Cardiac muscle cell (in vitro differentiated cells and primary cell): ENCODE data around the gene ACSBG1. TPM values are rescaled to one million over a fixed set of nuclear protein-coding genes. Genes with fewer than 3 reads are reported as not detected.

Source experiments
- DNase-seq, 2 donors: peaks; one replicate each; pipeline versions ENCODE4 v3.0.0 to v3.0.0-alpha.2; 2010 to 2017; ENCODE audit warnings: low read depth in 1 of 2, low spot score in 1 of 2
- H3K27ac ChIP-seq: fragments of 200-600 bp; sonication (generic); 2 replicates; pipeline ENCODE4 v1.5.1; 2016
- H3K27me3 ChIP-seq: fragments of 200-600 bp; sonication (generic); 2 replicates; pipeline ENCODE4 v1.6.0; 2016; ENCODE audit warnings: control low read depth
- H3K36me3 ChIP-seq: fragments of 200-600 bp; sonication (generic); 2 replicates; pipeline ENCODE4 v1.5.1; 2016; ENCODE audit warnings: control low read depth
- H3K4me1 ChIP-seq: fragments of 200-600 bp; sonication (generic); 2 replicates; pipeline ENCODE4 v1.8.1; 2017; ENCODE audit warnings: low read depth, mild to moderate bottlenecking, mixed run types
- H3K4me3 ChIP-seq: fragments of 200-600 bp; sonication (generic); 2 replicates; pipeline ENCODE4 v1.5.1; 2016; ENCODE audit warnings: mild to moderate bottlenecking
- H3K9me3 ChIP-seq: fragments of 200-600 bp; sonication (generic); 2 replicates; pipeline ENCODE4 v1.5.1; 2017; ENCODE audit warnings: low read depth, mild to moderate bottlenecking, control low read depth
- polyA plus RNA-seq: library from polyadenylated mRNA; unstranded; fragments of >200 nt; fragmentation: Nextera tagmentation; extraction: Ambion mirVana; gene quantifications from 2 replicates; pipeline ENCODE4 v1.2.1, GENCODE V29; 2016
- total RNA-seq: library from RNA; depleted of rRNA; stranded (reverse); fragments of >200 nt; gene quantifications from 2 replicates; pipeline ENCODE4 v1.2.3, GENCODE V29; 2016
- TF ChIP-seq, protein P1 (sequence below): IDR thresholded peaks from 2 replicates; pipeline ENCODE4 v1.5.1; 2012; ENCODE audit warnings: low read depth, mild to moderate bottlenecking, low read length

ACSBG1 gene
- total and polyA plus RNA-seq, 2 experiments from 2014 or later: 0.13 to 0.24 TPM

GRCh38 chr15:78211189-78211921, 23.0 kb downstream of the ACSBG1 start:
- Histone ChIP-seq H3K4me3 (no peak overlapping the region), H3K36me3 (no peaks in the 10 kb centered on the region), H3K27me3 (no peaks in the 10 kb centered on the region), H3K4me1 (peaks cover 6% of the 10 kb centered on the region), H3K9me3 (no peaks in the 10 kb centered on the region), H3K27ac (no peak overlapping the region)
- peak in 1 of 2 donors; percentile 42 for DNase-seq
- TF ChIP-seq, protein P1, sequence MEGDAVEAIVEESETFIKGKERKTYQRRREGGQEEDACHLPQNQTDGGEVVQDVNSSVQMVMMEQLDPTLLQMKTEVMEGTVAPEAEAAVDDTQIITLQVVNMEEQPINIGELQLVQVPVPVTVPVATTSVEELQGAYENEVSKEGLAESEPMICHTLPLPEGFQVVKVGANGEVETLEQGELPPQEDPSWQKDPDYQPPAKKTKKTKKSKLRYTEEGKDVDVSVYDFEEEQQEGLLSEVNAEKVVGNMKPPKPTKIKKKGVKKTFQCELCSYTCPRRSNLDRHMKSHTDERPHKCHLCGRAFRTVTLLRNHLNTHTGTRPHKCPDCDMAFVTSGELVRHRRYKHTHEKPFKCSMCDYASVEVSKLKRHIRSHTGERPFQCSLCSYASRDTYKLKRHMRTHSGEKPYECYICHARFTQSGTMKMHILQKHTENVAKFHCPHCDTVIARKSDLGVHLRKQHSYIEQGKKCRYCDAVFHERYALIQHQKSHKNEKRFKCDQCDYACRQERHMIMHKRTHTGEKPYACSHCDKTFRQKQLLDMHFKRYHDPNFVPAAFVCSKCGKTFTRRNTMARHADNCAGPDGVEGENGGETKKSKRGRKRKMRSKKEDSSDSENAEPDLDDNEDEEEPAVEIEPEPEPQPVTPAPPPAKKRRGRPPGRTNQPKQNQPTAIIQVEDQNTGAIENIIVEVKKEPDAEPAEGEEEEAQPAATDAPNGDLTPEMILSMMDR: no peak

DNA sequence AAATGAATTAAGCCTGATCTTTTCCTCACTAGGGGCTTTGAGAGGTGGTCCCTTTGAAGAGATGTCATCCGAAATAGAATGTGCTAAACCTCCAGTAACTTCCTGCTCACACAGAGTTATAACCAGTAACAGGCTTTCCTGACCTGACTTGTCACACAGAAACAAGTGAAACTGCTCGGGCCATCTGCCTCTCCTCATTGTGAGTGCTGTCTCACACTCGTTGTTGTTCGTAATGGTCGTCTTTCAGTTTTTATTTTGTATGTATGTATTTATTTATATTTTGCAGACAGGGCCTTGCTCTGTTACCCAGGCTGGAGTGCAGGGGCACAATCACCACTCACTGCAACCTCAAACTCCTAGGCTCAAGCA, 24.0 kb downstream of the ACSBG1 start:
- H3K27me3 ChIP-seq: no peaks in the 10 kb centered on the region
- H3K36me3 ChIP-seq: no peaks in the 10 kb centered on the region
- H3K27ac ChIP-seq: peak overlapping the region; percentile 3
- DNase-seq: no peak
- TF ChIP-seq, protein P1: no peak
- no peak overlapping the region for H3K4me3 ChIP-seq
- peaks cover 6% of the 10 kb centered on the region for H3K4me1 ChIP-seq
- no peaks in the 10 kb centered on the region for H3K9me3 ChIP-seq

- DNase-seq: no peak
- no peaks in the 10 kb centered on the region for H3K27me3 ChIP-seq
- no peaks in the 10 kb centered on the region for H3K36me3 ChIP-seq
- H3K4me1 ChIP-seq: peaks cover 6% of the 10 kb centered on the region
- H3K27ac ChIP-seq: peak overlapping the region; percentile 3
- TF ChIP-seq, protein P1: no peak
- H3K4me3 ChIP-seq: no peak overlapping the region
- no peaks in the 10 kb centered on the region for H3K9me3 ChIP-seq
These were observed 24.6 kb downstream of the ACSBG1 start for GRCh38 chr15:78209646-78210348.

DNA sequence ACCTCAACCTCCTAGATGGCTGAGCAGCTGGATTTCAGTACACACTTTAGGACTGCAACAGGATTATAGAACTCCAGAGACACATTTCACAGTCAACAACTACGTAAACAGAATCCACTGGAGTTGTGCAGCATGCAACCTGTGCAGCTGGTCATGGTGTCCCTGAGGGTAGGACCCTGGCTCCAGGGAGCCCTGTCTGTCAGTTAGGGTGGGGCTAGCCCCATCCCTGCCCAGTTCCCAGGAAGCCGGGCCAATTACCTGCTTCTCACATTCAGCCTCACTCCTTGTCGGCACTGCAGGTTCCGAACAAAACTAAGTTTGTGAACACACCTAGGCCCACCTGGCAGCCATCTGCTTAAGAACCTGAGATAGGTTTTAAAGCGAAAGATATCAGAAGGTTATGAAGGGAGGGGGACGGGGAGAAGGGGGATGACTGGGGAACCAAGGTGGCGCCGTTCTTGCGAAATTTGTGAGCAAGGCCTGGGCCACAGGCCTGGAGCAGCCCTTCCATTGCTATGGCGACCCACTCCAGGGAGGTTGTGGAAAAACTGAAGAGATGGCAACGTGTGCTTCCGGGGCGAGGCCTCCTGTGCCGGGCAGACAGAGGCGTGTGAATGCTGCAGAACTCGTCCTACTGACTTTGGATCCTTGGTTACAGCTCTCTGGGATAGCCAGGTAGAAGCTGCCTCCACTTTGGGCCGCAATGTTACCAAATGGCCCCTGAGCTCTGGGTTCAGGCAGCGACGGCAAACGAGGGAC, 25.3 kb downstream of the ACSBG1 start:
- Histone ChIP-seq H3K27me3 (no peaks in the 10 kb centered on the region), H3K4me1 (peaks cover 6% of the 10 kb centered on the region), H3K27ac (no peak overlapping the region), H3K4me3 (no peak overlapping the region), H3K36me3 (no peaks in the 10 kb centered on the region), H3K9me3 (no peaks in the 10 kb centered on the region)
- no peak for DNase-seq
- TF ChIP-seq, protein P1: no peak

DNA sequence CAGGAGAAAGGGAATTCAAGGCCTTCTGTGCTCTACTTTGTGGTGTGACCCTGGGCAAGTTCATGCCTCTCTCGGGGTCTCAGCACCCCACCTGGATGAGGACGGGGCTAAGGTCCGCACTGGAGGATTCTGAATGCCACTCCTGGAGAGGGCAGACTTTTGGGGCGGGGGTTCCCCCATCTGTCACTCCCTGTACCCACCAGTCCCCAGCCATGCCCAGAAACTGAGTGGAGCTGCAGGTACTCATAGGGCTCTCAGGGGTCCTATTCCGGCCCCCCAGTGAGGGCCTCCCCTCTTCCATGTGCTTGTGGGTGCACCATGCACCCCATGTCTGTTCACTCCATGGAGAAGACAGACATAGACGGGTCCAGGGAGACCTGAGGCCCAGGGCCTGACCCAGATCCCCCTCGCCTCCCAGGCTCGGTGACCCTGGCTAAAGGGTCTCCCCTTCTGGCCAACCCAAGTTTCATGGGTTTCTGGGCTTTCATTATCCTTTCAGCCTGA, 26.0 kb downstream of the ACSBG1 start:
- Histone ChIP-seq H3K4me1 (peaks cover 12% of the 10 kb centered on the region), H3K4me3 (no peak overlapping the region), H3K27ac (no peak overlapping the region), H3K27me3 (no peaks in the 10 kb centered on the region), H3K9me3 (no peaks in the 10 kb centered on the region), H3K36me3 (no peaks in the 10 kb centered on the region)
- no peak for DNase-seq
- TF ChIP-seq, protein P1: no peak
